Right atrium auricular region (tissue), 2 donors: ENCODE data around the gene MAP4K3. TPM values are rescaled to one million over a fixed set of nuclear protein-coding genes. Genes with fewer than 3 reads are reported as not detected.

ENCODE experiments used
- DNase-seq: peaks from one replicate; pipeline ENCODE4 v3.0.0-alpha.2; 2019; ENCODE audit warnings: low spot score
- H3K27ac ChIP-seq, 2 donors: fragments of 200-600 bp; sonication (generic); 1 replicate in 1 of 2; 2 replicates in 1 of 2; pipeline ENCODE4 v1.5.1; 2016 to 2019
- H3K27me3 ChIP-seq, 2 donors: fragments of 200-600 bp; sonication (generic); one replicate each; pipeline versions ENCODE4 v1.5.1 to v1.6.0; 2017 to 2019
- H3K36me3 ChIP-seq: fragments of 200-600 bp; sonication (generic); one replicate; pipeline ENCODE4 v1.5.1; 2016
- H3K4me1 ChIP-seq, 2 donors: fragments of 200-600 bp; sonication (generic); one replicate each; pipeline versions ENCODE4 v1.5.1 to v1.6.0; 2017 to 2019
- H3K4me3 ChIP-seq, 2 donors: fragments of 200-600 bp; sonication (generic); 1 replicate in 1 of 2; 2 replicates in 1 of 2; pipeline ENCODE4 v1.5.1; 2017 to 2019; ENCODE audit warnings: mild to moderate bottlenecking in 1 of 2, moderate library complexity in 1 of 2
- H3K9me3 ChIP-seq, 2 donors: fragments of 200-600 bp; sonication (generic); one replicate each; pipeline ENCODE4 v1.5.1; 2019
- total RNA-seq, 2 donors: library from RNA; depleted of rRNA; stranded (reverse); fragments of >200 nt; gene quantifications; one replicate each; pipeline ENCODE4 v1.1.0, GENCODE V29; 2016
- TF ChIP-seq, protein P1 (sequence below), 2 donors: fragments of 200-600 bp; sonication (generic); IDR thresholded peaks; one replicate each; pipeline ENCODE4 v1.5.1; 2019; ENCODE audit warnings: antibody characterized with exemption in 2 of 2

The MAP4K3 gene
- total RNA-seq, 2 donors from 2014 or later, result 26.2 to 28.9 TPM

GRCh38 chr2:39401319-39401718 lies 35.8 kb downstream of the MAP4K3 start:
- Histone ChIP-seq H3K9me3 (no peaks in the 10 kb centered on the region), H3K4me1 (peaks cover 0 to 67% of the 10 kb centered on the region in 2 donors), H3K4me3 (no peak overlapping the region), H3K36me3 (no peaks in the 10 kb centered on the region), H3K27me3 (no peaks in the 10 kb centered on the region), H3K27ac (no peak overlapping the region)
- TF ChIP-seq, protein P1, sequence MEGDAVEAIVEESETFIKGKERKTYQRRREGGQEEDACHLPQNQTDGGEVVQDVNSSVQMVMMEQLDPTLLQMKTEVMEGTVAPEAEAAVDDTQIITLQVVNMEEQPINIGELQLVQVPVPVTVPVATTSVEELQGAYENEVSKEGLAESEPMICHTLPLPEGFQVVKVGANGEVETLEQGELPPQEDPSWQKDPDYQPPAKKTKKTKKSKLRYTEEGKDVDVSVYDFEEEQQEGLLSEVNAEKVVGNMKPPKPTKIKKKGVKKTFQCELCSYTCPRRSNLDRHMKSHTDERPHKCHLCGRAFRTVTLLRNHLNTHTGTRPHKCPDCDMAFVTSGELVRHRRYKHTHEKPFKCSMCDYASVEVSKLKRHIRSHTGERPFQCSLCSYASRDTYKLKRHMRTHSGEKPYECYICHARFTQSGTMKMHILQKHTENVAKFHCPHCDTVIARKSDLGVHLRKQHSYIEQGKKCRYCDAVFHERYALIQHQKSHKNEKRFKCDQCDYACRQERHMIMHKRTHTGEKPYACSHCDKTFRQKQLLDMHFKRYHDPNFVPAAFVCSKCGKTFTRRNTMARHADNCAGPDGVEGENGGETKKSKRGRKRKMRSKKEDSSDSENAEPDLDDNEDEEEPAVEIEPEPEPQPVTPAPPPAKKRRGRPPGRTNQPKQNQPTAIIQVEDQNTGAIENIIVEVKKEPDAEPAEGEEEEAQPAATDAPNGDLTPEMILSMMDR (IDR thresholded peaks at IDR 0.05), result no peak
- no peak for DNase-seq

GRCh38 chr2:39399570-39399969 lies 37.5 kb downstream of the MAP4K3 start:
- DNase-seq, result no peak
- peaks cover 0 to 67% of the 10 kb centered on the region in 2 donors for H3K4me1 ChIP-seq
- TF ChIP-seq, protein P1 (IDR thresholded peaks at IDR 0.05), result no peak
- no peak overlapping the region for H3K27ac ChIP-seq
- no peaks in the 10 kb centered on the region for H3K36me3 ChIP-seq
- H3K9me3 ChIP-seq, result no peaks in the 10 kb centered on the region
- no peaks in the 10 kb centered on the region for H3K27me3 ChIP-seq
- H3K4me3 ChIP-seq, result no peak overlapping the region

DNA sequence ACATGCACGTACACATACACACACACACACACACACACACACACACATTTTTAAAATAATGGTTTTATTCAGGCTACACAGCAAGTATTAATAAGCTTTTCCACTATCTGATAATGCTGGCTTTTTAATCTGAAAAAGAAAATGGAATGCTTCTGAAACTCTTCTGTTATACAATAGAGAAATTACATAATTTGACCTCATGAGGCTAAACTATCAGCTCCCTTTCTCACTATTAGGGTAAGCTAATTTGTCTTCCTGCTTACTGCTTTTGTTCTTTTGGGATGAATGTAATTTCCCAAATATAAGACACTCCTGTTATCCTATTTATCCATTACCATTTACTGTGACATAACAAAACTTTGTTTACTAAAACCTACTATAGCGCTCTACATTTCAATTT lies 41.8 kb downstream of the MAP4K3 start:
- Histone ChIP-seq H3K9me3 (no peaks in the 10 kb centered on the region), H3K4me1 (peaks cover 0 to 46% of the 10 kb centered on the region in 2 donors), H3K4me3 (no peak overlapping the region), H3K36me3 (no peaks in the 10 kb centered on the region), H3K27ac (peak overlapping the region in 1 of 2 donors; percentile 65), H3K27me3 (no peaks in the 10 kb centered on the region)
- TF ChIP-seq, protein P1 (IDR thresholded peaks at IDR 0.05), result no peak
- no peak for DNase-seq

GRCh38 chr2:39394516-39394961 lies 42.5 kb downstream of the MAP4K3 start:
- TF ChIP-seq, protein P1 (IDR thresholded peaks at IDR 0.05), result no peak
- no peaks in the 10 kb centered on the region for H3K36me3 ChIP-seq
- peak overlapping the region; percentile 5 to 65 for H3K27ac ChIP-seq
- H3K9me3 ChIP-seq, result no peaks in the 10 kb centered on the region
- no peaks in the 10 kb centered on the region for H3K27me3 ChIP-seq
- no peak for DNase-seq
- peaks cover 0 to 38% of the 10 kb centered on the region in 2 donors for H3K4me1 ChIP-seq
- H3K4me3 ChIP-seq, result no peak overlapping the region

DNA sequence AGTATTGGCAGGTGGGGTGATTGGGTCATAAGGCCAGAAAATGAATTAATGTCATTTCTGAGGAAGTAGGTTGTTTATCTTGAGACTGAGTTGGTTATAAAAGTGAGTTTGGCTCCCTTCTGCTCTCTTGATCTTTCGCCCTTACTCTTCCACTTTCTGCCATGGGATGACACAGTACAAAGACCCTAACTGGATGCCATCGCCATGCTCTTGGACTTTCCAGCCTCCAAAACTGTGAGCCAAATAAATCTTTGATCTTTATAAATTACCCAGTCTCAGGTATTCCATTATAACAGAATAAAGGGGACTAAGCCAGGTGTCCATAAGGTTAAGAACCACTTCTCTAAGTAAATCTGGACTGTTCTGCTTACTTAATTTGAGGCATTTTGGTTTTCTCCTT lies 44.4 kb downstream of the MAP4K3 start:
- H3K27ac ChIP-seq, result no peak overlapping the region

More for the DNA sequence above, 44.4 kb downstream of the MAP4K3 start:
- Histone ChIP-seq H3K27me3 (no peaks in the 10 kb centered on the region), H3K36me3 (no peaks in the 10 kb centered on the region), H3K4me3 (no peak overlapping the region), H3K9me3 (no peaks in the 10 kb centered on the region), H3K4me1 (peaks cover 0 to 39% of the 10 kb centered on the region in 2 donors)
- TF ChIP-seq, protein P1 (IDR thresholded peaks at IDR 0.05), result no peak
- DNase-seq, result no peak
